PC-9 (cell line): Measurements from ENCODE around the gene NELFA. TPM values are rescaled to one million over a fixed set of nuclear protein-coding genes. Genes with fewer than 3 reads are reported as not detected.

Experiments used
- BruUV-seq: library from RNA; stranded (reverse); fragments of 400-500 nt; replicated peaks from 2 replicates; lab custom pipeline; 2021; lab: Mats Ljungman, UMichigan
- CTCF ChIA-PET: fragments of 300-600 bp; sonication (Branson Sonifier 250); formaldehyde crosslinking; loops from one replicate; lab custom pipeline; 2022; ENCODE audit warnings: antibody characterized with exemption; lab: Charles Lee
- POLR2A ChIA-PET: fragments of 300-600 bp; sonication (Branson Sonifier 250); formaldehyde crosslinking; loops from one replicate; lab custom pipeline; 2022; ENCODE audit warnings: antibody characterized with exemption; ENCODE audit not compliant: unreplicated experiment; lab: Charles Lee
- DNase-seq, 2 experiments: peaks; one replicate each; pipeline versions ENCODE4 v3.0.0 to v3.0.0-alpha.2; 2015 to 2022; ENCODE audit warnings: mixed read lengths in 1 of 2
- H2AFZ ChIP-seq: fragments of 200-600 bp; sonication (generic); 2 replicates; pipeline ENCODE4 v1.8.1; 2017; ENCODE audit warnings: antibody characterized with exemption
- H3F3A ChIP-seq: fragments of 200-600 bp; sonication (generic); 2 replicates; pipeline ENCODE4 v1.8.1; 2017; ENCODE audit warnings: antibody characterized with exemption, mild to moderate bottlenecking, low read depth; ENCODE audit not compliant: insufficient read depth
- H3K27ac ChIP-seq: fragments of 200-600 bp; sonication (generic); 2 replicates; pipeline ENCODE4 v1.6.1; 2016; ENCODE audit warnings: mixed run types
- H3K27me3 ChIP-seq: fragments of 200-600 bp; sonication (generic); 2 replicates; pipeline ENCODE4 v1.6.1; 2016; ENCODE audit warnings: low read depth, mixed run types; ENCODE audit not compliant: insufficient read depth
- H3K36me3 ChIP-seq: fragments of 200-600 bp; sonication (generic); 2 replicates; pipeline ENCODE4 v1.6.1; 2016; ENCODE audit warnings: low read depth, mixed run types
- H3K4me1 ChIP-seq: fragments of 200-600 bp; sonication (generic); replicated peaks from 2 replicates; pipeline ENCODE4 v1.6.1; 2016; ENCODE audit warnings: mixed run types; ENCODE audit not compliant: insufficient read depth
- H3K4me2 ChIP-seq: fragments of 200-600 bp; sonication (generic); 2 replicates; pipeline ENCODE4 v1.6.1; 2017; ENCODE audit warnings: mixed run types
- H3K4me3 ChIP-seq: fragments of 200-600 bp; sonication (generic); 2 replicates; pipeline ENCODE4 v1.6.1; 2016; ENCODE audit warnings: mixed run types
- H3K79me2 ChIP-seq: fragments of 200-600 bp; sonication (generic); 2 replicates; pipeline ENCODE4 v1.6.1; 2017; ENCODE audit warnings: low read depth, mixed run types
- H3K9me2 ChIP-seq: fragments of 200-600 bp; sonication (generic); 2 replicates; pipeline ENCODE4 v1.8.1; 2017; ENCODE audit warnings: mild to moderate bottlenecking; ENCODE audit not compliant: insufficient read depth
- H3K9me3 ChIP-seq: fragments of 200-600 bp; sonication (generic); 2 replicates; pipeline ENCODE4 v1.8.1; 2016; ENCODE audit warnings: low read depth; ENCODE audit not compliant: insufficient read depth
- H4K20me1 ChIP-seq: fragments of 200-600 bp; sonication (generic); 2 replicates; pipeline ENCODE4 v1.8.1; 2017; ENCODE audit not compliant: insufficient read depth
- EZH2 ChIP-seq: fragments of 200-600 bp; sonication (generic); IDR thresholded peaks from 2 replicates; pipeline ENCODE4 v1.8.0; 2017; ENCODE audit warnings: antibody characterized with exemption, low read depth
- intact Hi-C: fragments of 100-400 bp; cut with micrococcal nuclease; formaldehyde crosslinking; loops from one replicate; pipeline ENCODE4 v1.10.0; 2022; ENCODE audit not compliant: unreplicated experiment
- total RNA-seq: library from RNA; stranded (reverse); gene quantifications from 2 replicates; pipeline ENCODE4 v1.2.3, GENCODE V29; 2021
- TF ChIP-seq, protein P1 (sequence below): fragments of 200-600 bp; sonication (generic); conservative IDR thresholded peaks from 2 replicates; pipeline ENCODE4 v1.6.1; 2017; ENCODE audit warnings: mixed run types, antibody characterized with exemption, mild to moderate bottlenecking, moderate library complexity

The NELFA gene
- total RNA-seq, 1 experiment from 2014 or later, result 52.4 TPM

DNA sequence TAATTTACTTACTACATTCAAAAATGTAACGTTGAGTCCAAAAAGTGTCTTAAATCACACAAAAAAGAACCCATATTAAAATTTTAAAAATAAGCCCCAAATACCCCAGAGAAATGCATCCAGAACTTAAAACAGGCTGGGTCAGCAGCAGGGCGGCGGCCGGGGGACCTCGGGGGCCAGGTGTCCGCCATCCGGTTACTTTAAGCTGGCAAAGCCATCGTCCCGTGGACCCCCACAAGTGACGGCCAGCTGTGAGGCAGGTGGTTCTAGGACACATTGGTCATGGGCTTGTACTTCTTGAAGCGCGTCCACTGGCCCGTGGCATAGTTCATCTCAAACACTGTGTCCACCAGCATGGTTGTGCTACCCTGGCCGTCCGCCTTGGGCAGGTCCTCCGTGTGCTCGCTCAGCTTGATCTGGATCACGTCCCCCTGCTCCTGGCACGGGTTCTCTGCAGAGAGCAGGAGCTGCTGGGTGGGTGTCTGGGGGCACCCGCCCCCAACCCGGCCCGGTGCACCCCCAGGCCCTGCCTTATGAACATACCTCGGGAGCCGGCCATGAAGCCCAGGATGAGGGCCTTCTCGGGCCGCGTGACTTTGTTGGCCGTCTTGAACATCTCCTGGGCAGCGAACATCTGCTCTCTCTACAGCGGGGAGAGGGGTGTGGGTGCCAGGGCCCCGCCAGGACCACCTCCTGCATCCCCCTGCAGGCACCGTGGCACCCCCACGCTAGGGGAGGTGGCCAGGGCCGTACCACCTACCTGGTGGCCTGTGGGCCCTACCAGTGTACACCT lies 25.5 kb downstream of the NELFA start:
- DNase-seq, result no peak
- POLR2A ChIA-PET, result no interaction called here
- Histone ChIP-seq H2AFZ (no peak overlapping the region), H3K79me2 (no peaks in the 10 kb centered on the region), H3K36me3 (0 out of 2 replicates have a peak, but pooled peaks cover 21% of the 10 kb centered on the region), H3K4me2 (no peak overlapping the region), H3K4me3 (no peak overlapping the region), H3K9me2 (no peaks in the 10 kb centered on the region), H3K4me1 (no peaks in the 10 kb centered on the region), H4K20me1 (peaks cover 21% of the 10 kb centered on the region; the same call in 1 of the 2 replicates), H3K9me3 (no peaks in the 10 kb centered on the region), H3K27me3 (no peaks in the 10 kb centered on the region), H3K27ac (no peak overlapping the region), H3F3A (peaks cover 39% of the 10 kb centered on the region; the same call in 1 of the 2 replicates)
- TF ChIP-seq, protein P1, sequence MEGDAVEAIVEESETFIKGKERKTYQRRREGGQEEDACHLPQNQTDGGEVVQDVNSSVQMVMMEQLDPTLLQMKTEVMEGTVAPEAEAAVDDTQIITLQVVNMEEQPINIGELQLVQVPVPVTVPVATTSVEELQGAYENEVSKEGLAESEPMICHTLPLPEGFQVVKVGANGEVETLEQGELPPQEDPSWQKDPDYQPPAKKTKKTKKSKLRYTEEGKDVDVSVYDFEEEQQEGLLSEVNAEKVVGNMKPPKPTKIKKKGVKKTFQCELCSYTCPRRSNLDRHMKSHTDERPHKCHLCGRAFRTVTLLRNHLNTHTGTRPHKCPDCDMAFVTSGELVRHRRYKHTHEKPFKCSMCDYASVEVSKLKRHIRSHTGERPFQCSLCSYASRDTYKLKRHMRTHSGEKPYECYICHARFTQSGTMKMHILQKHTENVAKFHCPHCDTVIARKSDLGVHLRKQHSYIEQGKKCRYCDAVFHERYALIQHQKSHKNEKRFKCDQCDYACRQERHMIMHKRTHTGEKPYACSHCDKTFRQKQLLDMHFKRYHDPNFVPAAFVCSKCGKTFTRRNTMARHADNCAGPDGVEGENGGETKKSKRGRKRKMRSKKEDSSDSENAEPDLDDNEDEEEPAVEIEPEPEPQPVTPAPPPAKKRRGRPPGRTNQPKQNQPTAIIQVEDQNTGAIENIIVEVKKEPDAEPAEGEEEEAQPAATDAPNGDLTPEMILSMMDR, result no peak
- TF ChIP-seq EZH2, result no peak
- intact Hi-C loops, result loop anchor here (5.0 kb wide), 1 partner anchor 204 kb away; no protein-coding TSS in a partner anchor
- CTCF ChIA-PET, result no interaction called here
- TSS peak; percentile 32 for BruUV-seq

DNA sequence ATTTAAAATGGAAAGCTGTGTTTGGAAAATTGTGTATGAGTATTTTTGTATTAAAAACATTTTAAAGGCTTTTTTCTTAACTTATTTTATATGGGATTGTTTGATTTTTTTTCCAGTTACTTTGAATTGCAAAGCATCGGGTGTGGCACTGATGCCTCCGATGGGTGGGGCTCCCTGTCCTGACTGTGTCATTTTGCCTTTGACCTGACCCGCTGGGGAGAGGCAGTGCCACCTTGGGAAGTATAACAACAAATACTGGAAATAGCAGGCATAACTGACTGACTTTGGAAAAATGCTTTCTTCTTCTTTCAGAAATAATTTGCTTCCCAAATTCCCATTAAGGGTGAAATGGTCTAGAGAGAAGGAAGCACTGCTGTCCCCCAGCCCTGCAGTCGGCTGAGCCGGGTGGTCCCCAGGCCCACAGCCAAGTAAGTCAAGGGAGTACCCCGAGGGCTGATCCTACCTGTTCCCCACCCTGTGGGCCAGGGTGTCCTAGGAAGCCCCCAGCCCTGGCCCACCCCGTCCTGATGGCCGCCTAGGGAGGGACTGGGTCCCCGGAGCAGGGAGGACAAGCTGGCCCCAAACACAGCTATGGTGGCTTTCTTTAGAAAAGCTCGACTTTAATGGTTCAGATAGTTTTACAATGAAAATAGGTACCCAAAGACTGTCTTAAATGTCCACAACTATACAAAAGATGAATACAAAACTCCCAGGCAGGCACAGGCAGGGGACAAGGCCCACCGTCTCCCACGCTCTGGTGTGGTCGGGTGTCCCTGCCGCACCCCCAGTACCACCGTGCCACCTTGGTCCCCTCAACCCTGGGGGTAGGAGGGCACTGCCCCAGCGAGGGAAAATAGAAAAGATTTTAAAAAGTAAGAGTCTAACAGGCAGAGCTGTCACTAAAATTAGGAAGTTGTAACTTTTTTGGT lies 26.4 kb downstream of the NELFA start:
- Histone ChIP-seq H3F3A (peaks cover 43% of the 10 kb centered on the region; the same call in 1 of the 2 replicates), H3K27ac (no peak overlapping the region), H3K4me2 (no peak overlapping the region), H3K4me1 (no peaks in the 10 kb centered on the region), H4K20me1 (peaks cover 21% of the 10 kb centered on the region; the same call in 1 of the 2 replicates), H3K79me2 (no peaks in the 10 kb centered on the region), H3K9me3 (no peaks in the 10 kb centered on the region), H2AFZ (no peak overlapping the region), H3K9me2 (no peaks in the 10 kb centered on the region), H3K4me3 (no peak overlapping the region), H3K36me3 (0 out of 2 replicates have a peak, but pooled peaks cover 21% of the 10 kb centered on the region), H3K27me3 (no peaks in the 10 kb centered on the region)
- BruUV-seq, result no TSS peak
- ChIA-PET CTCF (no interaction called here), POLR2A (no interaction called here)
- DNase-seq, result no peak
- TF ChIP-seq, protein P1, result no peak
- no peak for TF ChIP-seq EZH2
- intact Hi-C loops, result loop anchor here (5.0 kb wide), 1 partner anchor 205 kb away; no protein-coding TSS in a partner anchor
